DOHH2 (cell line): Measurements from ENCODE around the gene ACTN3.

Source experiments
- H3F3A ChIP-seq: fragments of 200-600 bp; sonication (generic), shearing (Covaris generic); 2 replicates; pipeline ENCODE4 v1.6.0; 2016; ENCODE audit warnings: antibody characterized with exemption, mild to moderate bottlenecking; ENCODE audit not compliant: control insufficient read depth, insufficient read depth
- H3K27ac ChIP-seq: fragments of 200-600 bp; sonication (generic); 2 replicates; pipeline ENCODE4 v1.5.1; 2014; ENCODE audit warnings: low read depth, mild to moderate bottlenecking, low read length, moderate library complexity
- H3K27me3 ChIP-seq: fragments of 200-600 bp; sonication (generic); 2 replicates; pipeline ENCODE4 v1.6.1; 2014; ENCODE audit warnings: mild to moderate bottlenecking, low read length, mixed read lengths; ENCODE audit not compliant: control insufficient read depth
- H3K36me3 ChIP-seq: fragments of 200-600 bp; sonication (generic); 2 replicates; pipeline ENCODE4 v1.6.1; 2014; ENCODE audit warnings: mild to moderate bottlenecking, low read length, moderate library complexity, mixed read lengths; ENCODE audit not compliant: control insufficient read depth
- H3K4me1 ChIP-seq: fragments of 200-600 bp; sonication (generic); 2 replicates; pipeline ENCODE4 v1.6.1; 2014; ENCODE audit warnings: mild to moderate bottlenecking, low read length, mixed read lengths; ENCODE audit not compliant: control insufficient read depth
- H3K4me2 ChIP-seq: fragments of 200-600 bp; sonication (generic); 2 replicates; pipeline ENCODE4 v1.6.0; 2014; ENCODE audit warnings: mild to moderate bottlenecking, low read length, moderate library complexity
- H3K4me3 ChIP-seq: fragments of 200-600 bp; sonication (generic); 2 replicates; pipeline ENCODE4 v1.5.1; 2014; ENCODE audit warnings: mild to moderate bottlenecking, low read length, mixed read lengths
- H3K79me2 ChIP-seq: fragments of 200-600 bp; sonication (generic); 2 replicates; pipeline ENCODE4 v1.6.1; 2014; ENCODE audit warnings: mild to moderate bottlenecking, low read length, mixed read lengths; ENCODE audit not compliant: control insufficient read depth
- H3K9me2 ChIP-seq: fragments of 200-600 bp; sonication (generic); replicated peaks from 2 replicates; pipeline ENCODE4 v1.6.1; 2014; ENCODE audit warnings: mild to moderate bottlenecking, low read length, mixed read lengths; ENCODE audit not compliant: control insufficient read depth
- H3K9me3 ChIP-seq: fragments of 200-600 bp; sonication (generic); 2 replicates; pipeline ENCODE4 v1.6.1; 2014; ENCODE audit warnings: antibody characterized with exemption, low read length, mixed read lengths; ENCODE audit not compliant: control insufficient read depth, insufficient read depth
- H4K20me1 ChIP-seq: fragments of 200-600 bp; sonication (generic); 2 replicates; pipeline ENCODE4 v1.6.0; 2014; ENCODE audit warnings: low read depth, mild to moderate bottlenecking, antibody characterized with exemption, low read length, moderate library complexity; ENCODE audit not compliant: control insufficient read depth, insufficient read depth
- TF ChIP-seq, protein P1 (sequence below): fragments of 200-600 bp; sonication (generic); IDR thresholded peaks from one replicate; pipeline ENCODE4 v1.5.1; 2014; ENCODE audit warnings: antibody characterized with exemption, mild to moderate bottlenecking, low read depth, low read length; ENCODE audit not compliant: poor library complexity, severe bottlenecking

The ACTN3 gene

DNA sequence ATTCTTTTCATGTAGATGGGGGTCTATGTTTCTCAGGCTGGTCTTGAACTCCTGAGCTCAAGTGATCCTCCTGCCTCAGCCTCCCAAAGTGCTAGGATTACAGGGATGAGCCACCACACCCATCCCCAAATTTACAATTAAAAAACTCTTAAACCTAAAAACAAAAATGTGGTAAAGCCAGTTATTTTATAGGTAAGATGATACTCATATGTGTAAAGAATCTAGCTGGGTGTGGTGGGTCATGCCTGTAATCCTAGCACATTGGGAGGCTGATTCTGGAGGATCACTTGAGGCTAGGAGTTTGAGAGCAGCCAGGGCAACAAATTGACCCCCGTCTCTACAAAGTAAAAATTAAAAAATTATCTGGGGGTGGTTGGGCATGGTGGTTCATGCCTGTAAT lies 65.8 kb downstream of the ACTN3 start:
- Histone ChIP-seq H3K79me2 (peaks cover 47% of the 10 kb centered on the region), H4K20me1 (peaks cover 4% of the 10 kb centered on the region; the same call in 1 of the 2 replicates), H3K36me3 (peaks cover 14% of the 10 kb centered on the region), H3K27me3 (no peaks in the 10 kb centered on the region), H3K4me1 (peaks cover 70% of the 10 kb centered on the region), H3K9me3 (no peaks in the 10 kb centered on the region), H3F3A (peaks cover 24% of the 10 kb centered on the region), H3K27ac (no peak overlapping the region), H3K4me2 (peak overlapping the region; percentile 57; the same call in 1 of the 2 replicates), H3K9me2 (no peaks in the 10 kb centered on the region), H3K4me3 (no peak overlapping the region)
- TF ChIP-seq, protein P1, sequence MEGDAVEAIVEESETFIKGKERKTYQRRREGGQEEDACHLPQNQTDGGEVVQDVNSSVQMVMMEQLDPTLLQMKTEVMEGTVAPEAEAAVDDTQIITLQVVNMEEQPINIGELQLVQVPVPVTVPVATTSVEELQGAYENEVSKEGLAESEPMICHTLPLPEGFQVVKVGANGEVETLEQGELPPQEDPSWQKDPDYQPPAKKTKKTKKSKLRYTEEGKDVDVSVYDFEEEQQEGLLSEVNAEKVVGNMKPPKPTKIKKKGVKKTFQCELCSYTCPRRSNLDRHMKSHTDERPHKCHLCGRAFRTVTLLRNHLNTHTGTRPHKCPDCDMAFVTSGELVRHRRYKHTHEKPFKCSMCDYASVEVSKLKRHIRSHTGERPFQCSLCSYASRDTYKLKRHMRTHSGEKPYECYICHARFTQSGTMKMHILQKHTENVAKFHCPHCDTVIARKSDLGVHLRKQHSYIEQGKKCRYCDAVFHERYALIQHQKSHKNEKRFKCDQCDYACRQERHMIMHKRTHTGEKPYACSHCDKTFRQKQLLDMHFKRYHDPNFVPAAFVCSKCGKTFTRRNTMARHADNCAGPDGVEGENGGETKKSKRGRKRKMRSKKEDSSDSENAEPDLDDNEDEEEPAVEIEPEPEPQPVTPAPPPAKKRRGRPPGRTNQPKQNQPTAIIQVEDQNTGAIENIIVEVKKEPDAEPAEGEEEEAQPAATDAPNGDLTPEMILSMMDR, result no peak
